Heart left ventricle (tissue), 16 donors: ENCODE measurements around the gene PARD3B. TPM values are rescaled to one million over a fixed set of nuclear protein-coding genes. Genes with fewer than 3 reads are reported as not detected.
A peak's percentile ranks its signal among the peaks of the same experiment; 100 is the strongest.

Source experiments
- ATAC-seq, 4 donors: fragments of 200-7000 bp; cut with Tn5 transposase; one replicate each; pipeline ENCODE4 v1.9.1; 2020 to 2022; ENCODE audit warnings: moderate library complexity in 4 of 4, mild to moderate bottlenecking in 3 of 4, moderate number of reproducible peaks in 1 of 4
- DNase-seq, 5 donors: peaks; one replicate each; pipeline ENCODE4 v3.0.0-alpha.2; 2020
- H3K27ac ChIP-seq, 12 donors: fragments of 200-600 bp; sonication (generic) in 4 of 12; one replicate each; pipeline versions ENCODE4 v1.5.0 to v1.8.0; 2016 to 2022; ENCODE audit warnings: mild to moderate bottlenecking in 2 of 12
- H3K27me3 ChIP-seq, 9 donors: fragments of 200-600 bp; sonication (generic) in 2 of 9; one replicate each; pipeline versions ENCODE4 v1.5.1 to v1.8.0; 2016 to 2022; ENCODE audit warnings: mild to moderate bottlenecking in 3 of 9
- H3K36me3 ChIP-seq, 9 donors: fragments of 200-600 bp; sonication (generic) in 2 of 9; one replicate each; pipeline versions ENCODE4 v1.5.0 to v1.8.0; 2018 to 2022; ENCODE audit warnings: mild to moderate bottlenecking in 2 of 9
- H3K4me1 ChIP-seq, 12 donors: fragments of 200-600 bp; sonication (generic) in 4 of 12; one replicate each; pipeline versions ENCODE4 v1.5.0 to v1.8.0; 2016 to 2022; ENCODE audit warnings: mild to moderate bottlenecking in 3 of 12
- H3K4me3 ChIP-seq, 12 donors: fragments of 200-600 bp; sonication (generic) in 4 of 12; one replicate each; pipeline versions ENCODE4 v1.5.0 to v1.8.0; 2017 to 2022; ENCODE audit warnings: mild to moderate bottlenecking in 9 of 12, moderate library complexity in 4 of 12
- H3K9me3 ChIP-seq, 12 donors: fragments of 200-600 bp; sonication (generic) in 4 of 12; one replicate each; pipeline versions ENCODE4 v1.5.0 to v1.8.0; 2016 to 2022; ENCODE audit warnings: mild to moderate bottlenecking in 1 of 12
- POLR2A ChIP-seq, 2 donors: fragments of 450-650 bp; IDR thresholded peaks; one replicate each; pipeline ENCODE4 v1.6.1; 2017; ENCODE audit warnings: antibody characterized with exemption in 2 of 2, mild to moderate bottlenecking in 2 of 2, moderate library complexity in 2 of 2
- WGBS, 4 donors: extraction: QIAGEN DNeasy Blood & Tissue Kit in 2 of 4; methylation state at CpG; one replicate each; pipeline versions ENCODE4 v1.1.5 to v1.1.7; 2013 to 2018; 5-methylcytosine and 5-hydroxymethylcytosine counted together
- intact Hi-C, 10 donors: fragments of 100-400 bp; cut with DNase I; formaldehyde crosslinking; loops; one replicate each; pipeline versions ENCODE4 v1.11.1 to v1.14.2; 2022
- polyA plus RNA-seq, 2 donors: library from polyadenylated mRNA; stranded (reverse); fragments of 200-250 nt; gene quantifications; one replicate each; pipeline ENCODE4 v1.2.3, GENCODE V29; 2013
- total RNA-seq, 9 donors: library from RNA; depleted of rRNA in 2 of 9; stranded (reverse); fragments of >200 nt in 2 of 9; fragmentation: NEBNext Ultra II Directional in 3 of 9; extraction: Animal tissue kit (Norgen Biotek cat#: 25700) in 3 of 9; gene quantifications; one replicate each; pipeline versions ENCODE4 v1.1.0 to v1.2.4, GENCODE V29; 2016 to 2023
- TF ChIP-seq, protein P1 (sequence below), 12 donors: fragments of 200-600 bp; sonication (generic) in 4 of 12; IDR thresholded peaks; one replicate each; pipeline versions ENCODE4 v1.5.0 to v1.8.0; 2018 to 2022; ENCODE audit warnings: antibody characterized with exemption in 12 of 12, mild to moderate bottlenecking in 5 of 12
- donor health status: ischemic (EF 13 %, LVEDD 7.1; RV severe dilation, severe dysfunction).
- donor health status: healthy with polysubstance abuse.
- donor health status: DM: no; HTN: yes; CAD: no.
- donor health status: DM: no; HTN: no; CAD: no.
- donor health status: ischemic (EF 25% LVEDD 6.9; RV normal size, moderate dysfunction).
- donor health status: ischemic (EF 25% LVEDD 5.7; RV mildly dilated, moderate dysfunction).
- donor health status: healthy.
- donor health status: DM: yes; HTN: yes; CAD: no.
- donor health status: ischemic (EF 35%, LVEDD 5.7; RV mildly dilated, moderate dysfunction).
- donor health status: nonischemic (EF 11% LVEDD 7.7; RV severe dilation, severe dysfunction).
- donor health status: DM: yes; HTN: yes; CAD: no.
- donor health status: PGD.
- donor health status: ischemic (EF 29% LVEDD 5.4; RV normal size, mild dysfunction).
- donor health status: nonischemic (EF 23%, LVEDD 6.1; RV moderate dilation, normal function).

PARD3B gene
- total and polyA plus RNA-seq, 11 donors = 0.71 to 15.1 (median 6.2) TPM

DNA sequence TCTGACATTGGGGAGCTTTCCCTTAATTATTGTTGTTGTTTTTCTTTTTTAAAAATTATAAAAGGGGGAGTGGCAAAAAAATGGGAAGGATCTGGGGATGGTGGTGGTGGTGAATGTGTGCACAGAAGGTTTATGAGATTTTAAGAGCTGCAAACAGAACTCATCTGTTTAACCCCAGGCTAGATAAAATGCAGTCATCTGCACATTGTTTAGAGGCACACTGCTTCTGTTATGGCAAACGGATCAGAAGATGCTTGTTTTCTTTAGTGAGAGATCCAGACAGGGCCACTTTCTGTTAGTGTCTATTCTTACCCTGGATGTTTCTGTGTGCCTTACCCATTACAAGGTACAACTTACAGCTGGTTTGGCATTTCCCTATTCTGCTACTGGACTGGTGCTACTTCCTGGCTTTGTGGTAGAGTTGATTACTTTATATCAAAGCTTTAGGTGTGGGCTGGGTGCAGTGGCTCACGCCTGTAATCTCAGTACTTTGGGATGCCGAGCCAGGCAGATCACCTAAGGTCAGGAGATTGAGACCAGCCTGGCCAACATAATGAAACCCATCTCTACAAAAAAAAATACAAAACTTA, 1068.8 kb downstream of the PARD3B start:
- intact Hi-C loops = no loop called here
- TF ChIP-seq POLR2A (IDR thresholded peaks at IDR 0.05) = no peak
- TF ChIP-seq, protein P1, sequence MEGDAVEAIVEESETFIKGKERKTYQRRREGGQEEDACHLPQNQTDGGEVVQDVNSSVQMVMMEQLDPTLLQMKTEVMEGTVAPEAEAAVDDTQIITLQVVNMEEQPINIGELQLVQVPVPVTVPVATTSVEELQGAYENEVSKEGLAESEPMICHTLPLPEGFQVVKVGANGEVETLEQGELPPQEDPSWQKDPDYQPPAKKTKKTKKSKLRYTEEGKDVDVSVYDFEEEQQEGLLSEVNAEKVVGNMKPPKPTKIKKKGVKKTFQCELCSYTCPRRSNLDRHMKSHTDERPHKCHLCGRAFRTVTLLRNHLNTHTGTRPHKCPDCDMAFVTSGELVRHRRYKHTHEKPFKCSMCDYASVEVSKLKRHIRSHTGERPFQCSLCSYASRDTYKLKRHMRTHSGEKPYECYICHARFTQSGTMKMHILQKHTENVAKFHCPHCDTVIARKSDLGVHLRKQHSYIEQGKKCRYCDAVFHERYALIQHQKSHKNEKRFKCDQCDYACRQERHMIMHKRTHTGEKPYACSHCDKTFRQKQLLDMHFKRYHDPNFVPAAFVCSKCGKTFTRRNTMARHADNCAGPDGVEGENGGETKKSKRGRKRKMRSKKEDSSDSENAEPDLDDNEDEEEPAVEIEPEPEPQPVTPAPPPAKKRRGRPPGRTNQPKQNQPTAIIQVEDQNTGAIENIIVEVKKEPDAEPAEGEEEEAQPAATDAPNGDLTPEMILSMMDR (IDR thresholded peaks at IDR 0.05) = no peak
- no peaks in the 10 kb centered on the region for H3K36me3 ChIP-seq
- peaks cover 0 to 4% (median 0%) of the 10 kb centered on the region in 9 donors for H3K27me3 ChIP-seq
- H3K4me1 ChIP-seq = no peaks in the 10 kb centered on the region
- H3K4me3 ChIP-seq = no peak overlapping the region
- DNase-seq (no peak), ATAC-seq (no peak)
- 68 to 70% (median 69%) methylated on average over 3 of the region's 3 CpGs for WGBS, 4 donors
- H3K9me3 ChIP-seq = peaks cover 0 to 8% (median 0%) of the 10 kb centered on the region in 12 donors
- H3K27ac ChIP-seq = no peak overlapping the region

- no peak overlapping the region for H3K4me3 ChIP-seq
- TF ChIP-seq, protein P1 (IDR thresholded peaks at IDR 0.05) = no peak
- no peak for TF ChIP-seq POLR2A (IDR thresholded peaks at IDR 0.05)
- no peaks in the 10 kb centered on the region for H3K36me3 ChIP-seq
- peaks cover 0 to 8% (median 0%) of the 10 kb centered on the region in 12 donors for H3K9me3 ChIP-seq
- no peak overlapping the region for H3K27ac ChIP-seq
- ATAC-seq = no peak
- DNase-seq = no peak
- intact Hi-C loops = no loop called here
- peaks cover 0 to 4% (median 0%) of the 10 kb centered on the region in 9 donors for H3K27me3 ChIP-seq
- 86 to 96% (median 94%) methylated on average over 4 of the region's 4 CpGs for WGBS, 4 donors
- no peaks in the 10 kb centered on the region for H3K4me1 ChIP-seq
Observed at GRCh38 chr2:205614965-205615364, 1069.7 kb downstream of the PARD3B start.

- no peaks in the 10 kb centered on the region for H3K27me3 ChIP-seq
- no peak overlapping the region for H3K27ac ChIP-seq
- ATAC-seq = peak in 1 of 4 donors; percentile 27
- no peak overlapping the region for H3K4me3 ChIP-seq
- H3K9me3 ChIP-seq = peaks cover 0 to 8% (median 0%) of the 10 kb centered on the region in 12 donors
- H3K36me3 ChIP-seq = no peaks in the 10 kb centered on the region
- no peaks in the 10 kb centered on the region for H3K4me1 ChIP-seq
- intact Hi-C loops = no loop called here
- no peak for DNase-seq
- 94 to 97% (median 95%) methylated on average over 2 of the region's 2 CpGs for WGBS, 4 donors
- no peak for TF ChIP-seq POLR2A (IDR thresholded peaks at IDR 0.05)
- TF ChIP-seq, protein P1 (IDR thresholded peaks at IDR 0.05) = no peak
Observed at GRCh38 chr2:205617905-205618304, 1072.6 kb downstream of the PARD3B start.

DNA sequence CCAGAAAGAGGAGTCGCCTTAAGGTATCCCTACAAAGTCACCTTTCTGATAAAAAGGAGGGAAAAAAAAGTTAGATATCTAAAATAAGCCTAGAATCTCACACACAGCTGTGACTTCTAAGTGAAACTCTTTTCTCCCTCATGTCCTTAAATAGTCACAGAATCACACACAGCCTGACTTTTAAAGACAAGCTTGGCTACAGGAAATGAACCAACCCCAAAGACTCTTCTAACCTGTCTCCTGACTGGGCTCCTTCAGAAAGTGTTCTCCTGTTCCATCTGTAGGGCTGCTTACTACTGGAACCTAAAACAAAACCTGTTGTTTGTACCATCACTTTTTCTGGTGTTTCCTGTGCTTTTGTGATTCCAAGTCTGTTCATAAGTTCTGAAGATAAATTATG, 1074.3 kb downstream of the PARD3B start:
- WGBS, 4 donors = 90 to 95% (median 91%) methylated on average over 1 of the region's 1 CpG
- intact Hi-C loops = no loop called here
- no peak overlapping the region for H3K4me3 ChIP-seq

More for the DNA sequence above, 1074.3 kb downstream of the PARD3B start:
- no peaks in the 10 kb centered on the region for H3K36me3 ChIP-seq
- H3K27me3 ChIP-seq = no peaks in the 10 kb centered on the region
- no peaks in the 10 kb centered on the region for H3K4me1 ChIP-seq
- DNase-seq (no peak), ATAC-seq (no peak)
- TF ChIP-seq, protein P1 (IDR thresholded peaks at IDR 0.05) = no peak
- no peak for TF ChIP-seq POLR2A (IDR thresholded peaks at IDR 0.05)
- H3K9me3 ChIP-seq = peaks cover 0 to 5% (median 0%) of the 10 kb centered on the region in 12 donors
- H3K27ac ChIP-seq = peak overlapping the region in 1 of 12 donors; percentile 29
